Left lung (tissue), 10 donors: ENCODE measurements around the gene MDFIC. TPM values are rescaled to one million over a fixed set of nuclear protein-coding genes. Genes with fewer than 3 reads are reported as not detected.

Source experiments
- ATAC-seq: fragments of 200-7000 bp; cut with Tn5 transposase; one replicate; pipeline ENCODE4 v1.9.1; 2020; ENCODE audit warnings: moderate library complexity
- DNase-seq, 4 donors: peaks; one replicate each; pipeline ENCODE4 v3.0.0-alpha.2; 2013 to 2020
- H3K27ac ChIP-seq, 2 donors: fragments of 200-600 bp; sonication (generic) in 1 of 2; one replicate each; pipeline versions ENCODE4 v1.5.0 to v1.8.0; 2020 to 2021
- H3K27me3 ChIP-seq, 2 donors: fragments of 200-600 bp; sonication (generic) in 1 of 2; one replicate each; pipeline versions ENCODE4 v1.5.0 to v1.8.0; 2020 to 2021
- H3K36me3 ChIP-seq, 2 donors: fragments of 200-600 bp; sonication (generic) in 1 of 2; one replicate each; pipeline versions ENCODE4 v1.5.0 to v1.8.0; 2020 to 2021
- H3K4me1 ChIP-seq, 2 donors: fragments of 200-600 bp; one replicate each; pipeline ENCODE4 v1.8.0; 2021
- H3K4me3 ChIP-seq, 2 donors: fragments of 200-600 bp; sonication (generic) in 1 of 2; one replicate each; pipeline versions ENCODE4 v1.5.0 to v1.8.0; 2020 to 2021; ENCODE audit warnings: mild to moderate bottlenecking in 1 of 2
- H3K9me3 ChIP-seq, 2 donors: fragments of 200-600 bp; sonication (generic) in 1 of 2; one replicate each; pipeline versions ENCODE4 v1.5.0 to v1.8.0; 2020 to 2021
- CTCF ChIP-seq, 2 donors: fragments of 200-600 bp; sonication (generic) in 1 of 2; IDR thresholded peaks; one replicate each; pipeline versions ENCODE4 v1.5.0 to v1.8.0; 2021; ENCODE audit warnings: antibody characterized with exemption in 2 of 2
- intact Hi-C, 2 donors: fragments of 100-400 bp; cut with DNase I; formaldehyde crosslinking; loops; one replicate each; pipeline versions ENCODE4 v1.11.2 to v1.14.2; 2022
- polyA plus RNA-seq, 6 donors: library from polyadenylated mRNA; unstranded; fragments of 120-200 nt; gene quantifications; one replicate each; pipeline ENCODE4 v1.2.1, GENCODE V29; 2013; ENCODE audit not compliant: insufficient read length in 6 of 6
- total RNA-seq, 2 donors: library from RNA; stranded (reverse); fragmentation: NEBNext Ultra II Directional; extraction: Animal tissue kit (Norgen Biotek cat#: 25700); gene quantifications; one replicate each; pipeline ENCODE4 v1.2.1, GENCODE V29; 2021
- donor health status: DM: no; HTN: yes; CAD: no.
- donor health status: DM: no; HTN: no; CAD: no.

Gene MDFIC
- total and polyA plus RNA-seq, 8 donors = 30.8 to 64.4 (median 57.9) TPM

- peaks cover 0 to 8% of the 10 kb centered on the region in 2 donors for H3K36me3 ChIP-seq
- H3K4me3 ChIP-seq = no peak overlapping the region
- H3K27me3 ChIP-seq = no peaks in the 10 kb centered on the region
- intact Hi-C loops = loop anchor here in 1 of 2 donors (10.0 kb wide), 1 partner anchor 65 kb away; no protein-coding TSS in a partner anchor
- no peak for DNase-seq
- no peak for ATAC-seq
- H3K9me3 ChIP-seq = no peaks in the 10 kb centered on the region
- H3K4me1 ChIP-seq = peaks cover 10 to 46% of the 10 kb centered on the region in 2 donors
- no peak overlapping the region for H3K27ac ChIP-seq
- no peak for TF ChIP-seq CTCF (IDR thresholded peaks at IDR 0.05)
Observed at GRCh38 chr7:114939484-114940097, 17.7 kb downstream of the MDFIC start.

- H3K9me3 ChIP-seq = no peaks in the 10 kb centered on the region
- H3K36me3 ChIP-seq = peaks cover 0 to 8% of the 10 kb centered on the region in 2 donors
- intact Hi-C loops = no loop called here
- H3K4me1 ChIP-seq = peaks cover 6 to 42% of the 10 kb centered on the region in 2 donors
- no peak for TF ChIP-seq CTCF (IDR thresholded peaks at IDR 0.05)
- DNase-seq (no peak), ATAC-seq (no peak)
- H3K27ac ChIP-seq = no peak overlapping the region
- H3K27me3 ChIP-seq = no peaks in the 10 kb centered on the region
- no peak overlapping the region for H3K4me3 ChIP-seq
Observed at GRCh38 chr7:114940220-114940619, 18.3 kb downstream of the MDFIC start.

GRCh38 chr7:114941692-114942091 is 19.8 kb downstream of the MDFIC start:
- no peak overlapping the region for H3K27ac ChIP-seq
- TF ChIP-seq CTCF (IDR thresholded peaks at IDR 0.05) = no peak
- peaks cover 0 to 9% of the 10 kb centered on the region in 2 donors for H3K36me3 ChIP-seq
- peaks cover 6 to 27% of the 10 kb centered on the region in 2 donors for H3K4me1 ChIP-seq
- ATAC-seq (no peak), DNase-seq (no peak)
- intact Hi-C loops = no loop called here
- no peak overlapping the region for H3K4me3 ChIP-seq
- H3K9me3 ChIP-seq = no peaks in the 10 kb centered on the region
- no peaks in the 10 kb centered on the region for H3K27me3 ChIP-seq

- no peak for ATAC-seq
- Histone ChIP-seq H3K4me1 (peaks cover 6 to 20% of the 10 kb centered on the region in 2 donors), H3K27ac (no peak overlapping the region), H3K4me3 (no peak overlapping the region), H3K27me3 (no peaks in the 10 kb centered on the region), H3K36me3 (peaks cover 0 to 14% of the 10 kb centered on the region in 2 donors), H3K9me3 (no peaks in the 10 kb centered on the region)
- intact Hi-C loops = no loop called here
- DNase-seq = no peak
- TF ChIP-seq CTCF (IDR thresholded peaks at IDR 0.05) = no peak
Observed at GRCh38 chr7:114942446-114943175, 20.7 kb downstream of the MDFIC start.

- Histone ChIP-seq H3K27ac (no peak overlapping the region), H3K4me1 (peaks cover 6 to 24% of the 10 kb centered on the region in 2 donors), H3K9me3 (no peaks in the 10 kb centered on the region), H3K4me3 (no peak overlapping the region), H3K36me3 (peaks cover 0 to 14% of the 10 kb centered on the region in 2 donors), H3K27me3 (no peaks in the 10 kb centered on the region)
- DNase-seq = no peak
- TF ChIP-seq CTCF (IDR thresholded peaks at IDR 0.05) = no peak
- intact Hi-C loops = no loop called here
- no peak for ATAC-seq
Observed at GRCh38 chr7:114943530-114943929, 21.6 kb downstream of the MDFIC start.
